K562 (cell line): ENCODE results near the gene DNAAF8. TPM values are rescaled to one million over a fixed set of nuclear protein-coding genes. Genes with fewer than 3 reads are reported as not detected.

Experiments used
- ARID4B ChIP-seq: sonication (generic); formaldehyde crosslinking; IDR thresholded peaks from 2 replicates; pipeline ENCODE4 v1.8.0; 2022; ENCODE audit warnings: mild to moderate bottlenecking, missing genetic modification reagents
- SPI1 ChIP-seq: IDR thresholded peaks from 2 replicates; pipeline ENCODE4 v1.6.1; 2011; ENCODE audit warnings: low read depth, low read length, control low read depth, borderline replicate concordance
- TRIM28 ChIP-seq: fragments of 450-650 bp; IDR thresholded peaks from 2 replicates; pipeline ENCODE4 v1.6.1; 2017
- U2AF1 ChIP-seq: fragments of 200-400 bp; formaldehyde crosslinking; optimal IDR thresholded peaks from 2 replicates; pipeline ENCODE3; 2017; ENCODE audit warnings: mild to moderate bottlenecking, low read depth, low read length, moderate library complexity
- ZBTB26 ChIP-seq: fragments of 450-650 bp; formaldehyde crosslinking; IDR thresholded peaks from 2 replicates; pipeline ENCODE4 v1.4.0; 2022; ENCODE audit warnings: missing genetic modification characterization
- ZNF511 ChIP-seq: sonication (generic); formaldehyde crosslinking; IDR thresholded peaks from 2 replicates; pipeline ENCODE4 v1.8.0; 2022; ENCODE audit warnings: mild to moderate bottlenecking, missing genetic modification reagents
- polyA plus RNA-seq, 8 experiments: library from polyadenylated mRNA; depleted of rRNA in 4 of 8; stranded (reverse) in 5 of 8; unstranded in 3 of 8; fragments of >200 nt; fragmentation: Nextera tagmentation in 2 of 8; fragmentation: Illumina TruSeq in 1 of 8; extraction: Ambion mirVana in 2 of 8; extraction: Trizol in 1 of 8; gene quantifications; 2 replicates each; pipeline versions ENCODE4 v1.2.1 to v1.2.3, GENCODE V29; 2011 to 2014; ENCODE audit warnings: inconsistent platforms in 1 of 8, missing spikeins in 1 of 8
- total RNA-seq, 7 experiments: library from RNA; depleted of rRNA in 6 of 7; stranded (reverse); fragments of >200 nt in 6 of 7; fragmentation: Illumina TruSeq in 2 of 7; extraction: Trizol in 2 of 7; gene quantifications; 2 replicates each; pipeline versions ENCODE4 v1.2.1 to v1.2.3, GENCODE V29; 2011 to 2021; ENCODE audit warnings: low replicate concordance in 1 of 7

DNAAF8 gene
- total and polyA plus RNA-seq, 9 of the 15 experiments (the other 6 are each of a cell fraction or from before 2014, with no cell fraction given): 0.04 to 0.12 (median 0.10) TPM; not detected in 6

GRCh38 chr16:4734063-4734729 lies at the start of gene DNAAF8, which contains the start of gene ANKS3 (continued):
- TF ChIP-seq ARID4B (CRISPR knock-in tag) (peak; percentile 96), U2AF1 (no peak), TRIM28 (no peak), ZBTB26 (0 out of 2 replicates have a peak, but pooled peaks have one; percentile 4), ZNF511 (no peak), SPI1 (no peak)
